Urinary bladder (tissue), 2 donors: ENCODE measurements around the gene LCE2D. TPM values are rescaled to one million over a fixed set of nuclear protein-coding genes. Genes with fewer than 3 reads are reported as not detected.

Source experiments
- polyA plus RNA-seq: library from polyadenylated mRNA; stranded (reverse); fragments of 200-250 nt; gene quantifications from one replicate; pipeline ENCODE4 v1.2.3, GENCODE V29; 2013
- small RNA-seq: library from RNA; depleted of rRNA; stranded (forward); fragments of <200 nt; gene quantifications from one replicate; pipeline ENCODE3, GENCODE V24; 2014
- total RNA-seq: library from RNA; depleted of rRNA; stranded (reverse); fragments of >200 nt; gene quantifications from one replicate; pipeline ENCODE4 v1.2.3, GENCODE V29; 2014
- donor health status: healthy.

LCE2D gene
- total and polyA plus RNA-seq, 2 donors, result not detected

Small RNA genes lying within 50 kb of the gene (small RNA-seq; reads per million reads assigned to genes)
- gene LCE3A (not detected), gene LCE3B (not detected)

Other genes with a start within 250 kb of the LCE2D start
- gene CRNN, start 249.1 kb upstream of the LCE2D start, total RNA-seq, result not detected
- not detected for gene CRNN, start 249.1 kb upstream of the LCE2D start, polyA plus RNA-seq
- gene LCE5A, start 152.6 kb upstream of the LCE2D start, total RNA-seq, result not detected
- gene LCE5A, start 152.6 kb upstream of the LCE2D start, polyA plus RNA-seq, result not detected
- gene CRCT1, start 148.9 kb upstream of the LCE2D start, total RNA-seq, result not detected
- gene CRCT1, start 148.9 kb upstream of the LCE2D start, polyA plus RNA-seq, result not detected
- gene LCE3E, start 96.6 kb upstream of the LCE2D start, total RNA-seq, result not detected
- not detected for gene LCE3E, start 96.6 kb upstream of the LCE2D start, polyA plus RNA-seq
- not detected for gene LCE3D, start 82.9 kb upstream of the LCE2D start, total RNA-seq
- gene LCE3D, start 82.9 kb upstream of the LCE2D start, polyA plus RNA-seq, result not detected
- not detected for gene LCE3C, start 63.1 kb upstream of the LCE2D start, total RNA-seq
- not detected for gene LCE3C, start 63.1 kb upstream of the LCE2D start, polyA plus RNA-seq
- gene LCE3B, start 49.6 kb upstream of the LCE2D start, total RNA-seq, result not detected
- not detected for gene LCE3B, start 49.6 kb upstream of the LCE2D start, polyA plus RNA-seq
- gene LCE3A, start 40.3 kb upstream of the LCE2D start, total RNA-seq, result not detected
- not detected for gene LCE3A, start 40.3 kb upstream of the LCE2D start, polyA plus RNA-seq
- not detected for gene LCE2C, start 11.9 kb downstream of the LCE2D start, total RNA-seq
- not detected for gene LCE2C, start 11.9 kb downstream of the LCE2D start, polyA plus RNA-seq
- not detected for gene LCE2B, start 22.7 kb downstream of the LCE2D start, total RNA-seq
- not detected for gene LCE2B, start 22.7 kb downstream of the LCE2D start, polyA plus RNA-seq
- not detected for gene LCE2A, start 35.0 kb downstream of the LCE2D start, total RNA-seq
- gene LCE2A, start 35.0 kb downstream of the LCE2D start, polyA plus RNA-seq, result not detected
- gene LCE4A, start 44.8 kb downstream of the LCE2D start, total RNA-seq, result not detected
- not detected for gene LCE4A, start 44.8 kb downstream of the LCE2D start, polyA plus RNA-seq
- gene KPRP, start 94.6 kb downstream of the LCE2D start, total RNA-seq, result not detected
- not detected for gene KPRP, start 94.6 kb downstream of the LCE2D start, polyA plus RNA-seq
- not detected for gene LCE1F, start 111.8 kb downstream of the LCE2D start, total RNA-seq
- not detected for gene LCE1F, start 111.8 kb downstream of the LCE2D start, polyA plus RNA-seq
- not detected for gene LCE1E, start 122.9 kb downstream of the LCE2D start, total RNA-seq
- gene LCE1E, start 122.9 kb downstream of the LCE2D start, polyA plus RNA-seq, result 0.15 TPM
- gene LCE1D, start 133.3 kb downstream of the LCE2D start, total RNA-seq, result not detected
- not detected for gene LCE1D, start 133.3 kb downstream of the LCE2D start, polyA plus RNA-seq
- gene LCE1C, start 143.3 kb downstream of the LCE2D start, total RNA-seq, result not detected
- not detected for gene LCE1C, start 143.3 kb downstream of the LCE2D start, polyA plus RNA-seq
- not detected for gene LCE1B, start 148.6 kb downstream of the LCE2D start, total RNA-seq
- not detected for gene LCE1B, start 148.6 kb downstream of the LCE2D start, polyA plus RNA-seq
- not detected for gene LCE1A, start 164.1 kb downstream of the LCE2D start, total RNA-seq
- not detected for gene LCE1A, start 164.1 kb downstream of the LCE2D start, polyA plus RNA-seq
- not detected for gene LCE6A, start 179.5 kb downstream of the LCE2D start, total RNA-seq
- gene LCE6A, start 179.5 kb downstream of the LCE2D start, polyA plus RNA-seq, result not detected
- not detected for gene LCE7A, start 196.6 kb downstream of the LCE2D start, total RNA-seq
- not detected for gene LCE7A, start 196.6 kb downstream of the LCE2D start, polyA plus RNA-seq
- not detected for gene SMCP, start 214.9 kb downstream of the LCE2D start, total RNA-seq
- not detected for gene SMCP, start 214.9 kb downstream of the LCE2D start, polyA plus RNA-seq
- gene IVL, start 245.2 kb downstream of the LCE2D start, total RNA-seq, result 2.7 TPM
- gene IVL, start 245.2 kb downstream of the LCE2D start, polyA plus RNA-seq, result 9.5 TPM